ENCODE data around the gene ARHGEF40.

DNA sequence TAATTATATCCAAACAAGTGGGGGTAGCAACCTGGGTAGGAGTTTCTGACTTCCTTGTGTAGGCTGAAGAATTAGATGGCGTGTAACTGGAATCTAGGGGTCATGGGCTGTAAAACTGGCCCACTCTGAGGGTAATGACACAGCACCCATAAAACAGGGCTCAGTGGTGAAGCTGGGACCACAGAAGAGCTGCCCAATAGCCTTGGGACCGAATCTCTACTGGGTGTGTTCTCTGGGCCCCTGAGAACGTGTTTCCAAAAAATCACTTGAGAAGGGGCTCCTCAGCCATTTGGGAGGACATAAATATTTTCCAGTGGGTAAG, 8.8 kb upstream of the ARHGEF40 start:
- TF ChIP-seq, protein P1, sequence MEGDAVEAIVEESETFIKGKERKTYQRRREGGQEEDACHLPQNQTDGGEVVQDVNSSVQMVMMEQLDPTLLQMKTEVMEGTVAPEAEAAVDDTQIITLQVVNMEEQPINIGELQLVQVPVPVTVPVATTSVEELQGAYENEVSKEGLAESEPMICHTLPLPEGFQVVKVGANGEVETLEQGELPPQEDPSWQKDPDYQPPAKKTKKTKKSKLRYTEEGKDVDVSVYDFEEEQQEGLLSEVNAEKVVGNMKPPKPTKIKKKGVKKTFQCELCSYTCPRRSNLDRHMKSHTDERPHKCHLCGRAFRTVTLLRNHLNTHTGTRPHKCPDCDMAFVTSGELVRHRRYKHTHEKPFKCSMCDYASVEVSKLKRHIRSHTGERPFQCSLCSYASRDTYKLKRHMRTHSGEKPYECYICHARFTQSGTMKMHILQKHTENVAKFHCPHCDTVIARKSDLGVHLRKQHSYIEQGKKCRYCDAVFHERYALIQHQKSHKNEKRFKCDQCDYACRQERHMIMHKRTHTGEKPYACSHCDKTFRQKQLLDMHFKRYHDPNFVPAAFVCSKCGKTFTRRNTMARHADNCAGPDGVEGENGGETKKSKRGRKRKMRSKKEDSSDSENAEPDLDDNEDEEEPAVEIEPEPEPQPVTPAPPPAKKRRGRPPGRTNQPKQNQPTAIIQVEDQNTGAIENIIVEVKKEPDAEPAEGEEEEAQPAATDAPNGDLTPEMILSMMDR (IDR thresholded peaks at IDR 0.05; ENCODE audit: insufficient read depth, low read length), result no peak
- TF ChIP-seq GABPA (IDR thresholded peaks at IDR 0.05; ENCODE audit: low read depth), result no peak

Data from HL-60 (cell line).